ENCODE data around the gene SNX14.

SNX14 gene

DNA sequence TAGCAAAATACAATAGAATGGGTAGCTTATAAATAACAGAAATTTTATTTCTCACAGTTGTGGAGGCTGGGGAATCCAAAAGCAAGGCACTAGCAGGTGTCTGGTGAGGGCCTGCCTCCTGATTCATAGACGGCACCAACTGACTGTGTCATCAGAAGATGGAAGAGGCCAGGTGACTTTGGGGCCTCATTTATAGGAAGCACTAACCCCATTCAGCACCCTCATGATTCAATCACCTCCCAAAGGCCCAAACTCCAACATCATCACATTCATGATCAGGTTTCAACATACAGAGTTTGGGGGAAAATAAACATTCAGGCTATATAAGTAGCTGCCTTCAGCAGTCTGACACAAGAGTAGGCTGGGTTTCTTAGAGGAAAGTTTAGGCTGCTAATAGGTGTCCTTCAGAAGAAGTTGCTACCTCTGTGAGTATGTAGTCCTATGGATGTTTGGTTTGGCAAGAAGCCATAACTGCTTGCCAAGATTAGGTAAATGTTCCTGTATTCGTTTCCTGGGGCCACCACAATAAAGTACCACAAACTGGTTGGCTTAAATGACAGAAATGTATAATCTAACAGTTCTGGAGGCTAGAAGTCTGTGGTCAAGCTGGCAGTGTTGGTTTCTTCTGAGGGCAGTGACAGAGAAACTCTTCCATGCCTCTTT is 94.9 kb downstream of the SNX14 start:
- peak; percentile 70 for DNase-seq

DNA sequence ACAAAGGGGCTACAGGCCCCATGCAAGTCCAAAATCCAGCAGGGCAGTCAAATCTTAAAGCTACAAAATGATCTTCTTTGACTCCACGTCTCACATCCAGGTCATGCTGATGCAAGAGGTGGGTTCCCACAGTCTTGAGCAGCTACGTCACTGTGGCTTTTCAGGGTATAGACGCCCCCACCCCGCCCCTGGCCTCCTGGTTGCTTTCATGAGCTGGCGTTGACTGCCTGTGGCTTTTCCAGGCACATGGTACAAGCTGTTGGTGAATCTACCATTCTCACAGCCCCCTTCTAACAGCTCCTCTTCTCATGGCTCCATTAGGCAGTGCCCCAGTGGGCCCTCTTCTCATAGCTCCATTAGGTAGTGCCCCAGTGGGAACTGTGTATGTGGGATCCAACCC is 96.8 kb downstream of the SNX14 start:
- no peak for DNase-seq

GRCh38 chr6:85496009-85496579 is 97.6 kb downstream of the SNX14 start:
- no peak for DNase-seq

DNA sequence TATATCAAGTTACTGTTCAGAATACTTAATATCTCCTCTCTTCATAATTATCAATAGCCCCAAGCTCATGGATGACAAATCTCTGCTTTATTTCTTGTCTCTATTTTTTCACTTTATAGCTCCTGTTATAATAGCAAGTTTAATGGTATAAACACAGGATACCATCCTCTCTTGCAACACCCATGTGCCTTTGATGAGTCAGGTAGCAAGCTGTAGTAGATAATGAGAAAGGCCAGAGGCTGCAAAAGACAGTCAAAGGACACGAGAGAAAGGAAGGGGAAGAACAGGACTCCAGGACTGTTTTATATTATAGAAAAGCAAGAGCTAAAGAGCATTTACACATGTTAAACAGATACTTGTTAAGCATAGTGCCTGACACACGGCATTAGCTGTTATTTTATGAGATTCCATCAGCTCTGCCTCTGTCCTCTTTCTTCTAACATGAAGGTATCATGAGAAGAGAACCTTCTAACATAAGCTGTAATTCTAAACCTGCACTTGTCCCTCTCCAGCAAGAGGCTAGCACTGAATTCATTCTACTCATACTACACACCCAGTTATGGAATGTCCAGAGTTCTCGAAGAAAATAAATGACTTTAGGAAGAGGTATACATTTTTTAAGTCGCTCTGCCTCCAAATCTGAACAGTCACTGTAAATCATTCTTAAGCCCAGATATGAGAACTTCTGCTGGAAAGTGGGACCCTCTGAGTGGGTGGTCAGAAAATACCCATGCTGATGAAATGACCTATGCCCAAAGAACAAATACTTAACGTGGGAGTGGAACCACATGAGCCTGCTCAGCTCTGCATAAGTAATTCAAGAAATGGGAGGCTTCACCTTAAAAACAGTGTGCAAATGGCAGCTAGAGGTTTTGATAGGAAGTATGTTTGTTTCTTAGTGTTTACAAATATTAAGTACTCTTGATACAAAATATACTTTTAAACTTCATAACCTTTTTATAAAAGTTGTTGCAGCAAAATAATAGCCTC is 98.8 kb downstream of the SNX14 start:
- no peak for DNase-seq

DNA sequence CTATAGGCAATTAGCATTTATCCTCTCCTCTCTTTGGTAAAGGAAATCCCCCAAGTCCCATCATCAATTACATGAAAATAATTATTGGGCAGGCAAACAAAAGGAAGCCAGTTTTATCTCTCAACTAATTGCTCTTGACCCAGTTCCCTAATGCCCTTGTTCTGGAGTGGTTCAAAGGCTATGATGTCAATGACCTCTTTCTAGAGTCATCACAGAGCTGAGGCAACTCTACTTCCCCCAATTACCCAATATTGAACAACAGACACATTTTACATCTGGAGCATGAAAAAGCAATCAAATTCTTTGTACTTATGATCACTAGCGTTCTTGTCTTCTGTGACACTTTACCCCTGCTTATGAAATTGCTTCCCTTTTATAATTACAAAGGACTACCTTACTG is 100.3 kb downstream of the SNX14 start:
- DNase-seq, result no peak

- no peak for DNase-seq
Measured at GRCh38 chr6:85490516-85491248, 103.0 kb downstream of the SNX14 start.

DNA sequence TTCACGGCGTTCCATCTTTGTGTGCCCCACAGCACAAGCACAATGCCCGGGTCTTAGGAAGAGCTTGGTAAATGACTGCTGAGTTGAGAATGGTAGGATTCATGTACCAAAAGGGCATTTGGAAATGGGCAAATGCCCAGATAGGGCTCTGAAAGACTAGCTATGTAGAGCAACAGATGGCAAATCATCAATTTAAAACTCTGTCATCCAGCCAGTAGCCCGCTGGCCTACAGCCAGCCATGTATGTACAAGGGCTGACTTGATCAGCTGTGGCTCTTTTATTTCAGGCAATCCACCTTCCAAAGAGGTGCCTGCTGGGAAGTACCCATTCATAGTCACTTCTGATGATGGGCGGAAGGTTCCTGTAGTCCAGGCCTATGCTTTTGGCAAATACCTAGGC is 108.7 kb downstream of the SNX14 start:
- no peak for DNase-seq

GRCh38 chr6:85483846-85484245 is 109.8 kb downstream of the SNX14 start:
- no peak for DNase-seq

- peak; percentile 5 for DNase-seq
Measured at GRCh38 chr6:85482905-85483700, 110.6 kb downstream of the SNX14 start.

DNA sequence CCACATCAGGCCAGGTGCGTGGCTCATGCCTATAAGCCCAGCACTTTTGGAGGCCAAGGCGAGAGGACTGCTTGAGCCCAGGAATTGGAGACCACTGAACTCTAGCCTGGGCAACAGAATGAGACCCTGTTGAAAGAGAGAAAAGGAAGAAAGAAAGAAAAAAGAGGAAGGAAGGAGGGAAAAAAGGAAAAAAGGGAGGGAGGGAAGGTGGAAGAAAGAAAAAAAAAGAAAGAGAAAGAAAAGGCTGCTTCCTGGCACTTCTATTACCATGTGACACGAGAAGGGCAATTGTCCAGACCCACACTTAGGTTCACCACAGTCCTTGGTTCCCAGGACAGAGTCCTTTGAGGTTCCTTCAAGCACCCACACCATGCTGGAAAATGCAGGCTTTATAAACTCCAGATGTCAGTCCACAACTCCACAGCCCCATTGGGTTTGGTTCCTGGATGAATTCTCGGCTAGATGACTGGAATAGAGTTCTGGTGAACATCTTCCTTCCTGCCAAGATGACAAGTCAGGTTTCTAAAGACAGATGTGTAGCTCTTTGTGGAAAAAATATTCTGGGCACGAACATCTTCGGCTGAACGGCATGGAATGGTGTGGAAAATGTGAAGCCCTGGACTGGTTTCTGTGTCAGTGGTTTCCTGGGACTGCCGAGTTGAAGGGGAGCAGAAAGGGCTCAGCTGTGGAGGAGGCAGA is 111.3 kb downstream of the SNX14 start:
- no peak for DNase-seq

GRCh38 chr6:85479208-85479607 is 114.5 kb downstream of the SNX14 start:
- no peak for DNase-seq

GRCh38 chr6:85476532-85476931 is 117.1 kb downstream of the SNX14 start:
- DNase-seq, result no peak

GRCh38 chr6:85473748-85474147 is 119.9 kb downstream of the SNX14 start:
- no peak for DNase-seq

- no peak for DNase-seq
Measured at GRCh38 chr6:85472744-85473143, 120.9 kb downstream of the SNX14 start.

GRCh38 chr6:85470023-85470410 is 123.6 kb downstream of the SNX14 start:
- DNase-seq, result no peak

GRCh38 chr6:85469276-85470022 is 124.2 kb downstream of the SNX14 start:
- DNase-seq, result no peak

DNA sequence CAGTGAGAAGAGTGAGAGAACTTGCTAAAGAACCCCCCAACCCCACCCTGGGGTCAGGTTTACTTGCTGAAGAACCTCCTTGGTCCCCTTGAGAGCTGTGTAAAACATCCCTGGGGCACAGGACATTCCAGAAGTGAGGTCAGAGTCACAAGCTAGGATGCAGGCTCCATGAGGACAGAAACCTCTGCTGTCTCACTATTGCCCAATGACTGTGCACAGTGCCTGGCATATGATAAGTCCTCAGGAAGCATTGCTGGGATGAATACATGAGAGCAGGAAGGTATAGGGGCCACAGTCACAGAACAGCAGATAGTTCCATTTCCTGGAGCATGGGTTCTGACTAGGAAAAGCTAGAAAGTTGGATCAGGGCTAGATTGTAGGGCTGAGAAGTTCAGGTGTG is 125.3 kb downstream of the SNX14 start:
- no peak for DNase-seq

GRCh38 chr6:85465762-85466161 is 127.9 kb downstream of the SNX14 start:
- DNase-seq, result no peak

- DNase-seq, result no peak
Measured at GRCh38 chr6:85464722-85465150, 128.9 kb downstream of the SNX14 start.

DNA sequence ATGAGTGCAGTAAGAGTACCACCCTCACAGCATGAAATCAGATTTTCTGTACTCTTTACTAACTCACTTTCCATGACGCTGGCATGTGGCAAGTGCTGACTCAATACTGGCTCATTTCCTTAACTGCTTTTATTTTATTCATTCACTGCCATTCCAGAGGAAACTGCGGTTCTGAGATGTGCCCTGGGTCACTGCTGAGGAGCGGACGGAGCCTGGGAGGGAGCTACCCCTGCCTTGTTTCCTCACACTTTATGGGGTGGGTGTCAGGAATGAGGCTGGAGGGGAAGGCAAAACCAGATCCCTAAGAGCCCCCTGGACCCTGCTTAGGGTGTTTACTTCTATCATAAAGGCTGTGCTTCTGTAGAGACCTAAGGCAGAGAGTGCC is 129.4 kb downstream of the SNX14 start:
- DNase-seq, result no peak
